ENCODE measurements around the gene GOLGA6A.
A peak's percentile ranks its signal among the peaks of the same experiment; 100 is the strongest.
"Not testable (repeated sequence)": the region's sequence is repeated elsewhere in the genome, so short reads cannot be mapped to it uniquely, and the experiment has no call there.

GOLGA6A gene

GRCh38 chr15:74052271-74053260, 29.8 kb downstream of the GOLGA6A start:
- DNase-seq: not testable (repeated sequence)

GRCh38 chr15:74050556-74051234, 31.7 kb downstream of the GOLGA6A start:
- no peak for DNase-seq

DNA sequence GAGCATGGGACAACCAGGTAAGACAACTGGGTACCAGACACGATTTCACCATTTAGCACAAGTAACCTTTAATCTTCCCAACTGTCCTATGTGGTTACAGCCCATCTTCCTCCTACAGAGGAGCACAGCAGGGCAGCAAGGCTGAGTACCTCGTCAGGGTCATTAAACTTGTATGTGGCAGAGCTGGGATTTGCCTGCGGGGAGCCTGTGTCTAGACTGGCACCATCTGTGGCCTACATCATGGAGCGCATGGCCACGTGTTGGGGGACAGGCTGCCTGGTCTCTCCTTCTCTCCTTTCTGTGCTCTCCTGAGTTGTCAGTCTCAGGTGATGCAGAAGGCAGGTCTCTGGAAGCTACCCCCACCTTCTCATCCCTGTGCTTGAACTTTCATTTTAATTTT, 32.2 kb downstream of the GOLGA6A start:
- DNase-seq: peak; percentile 82

DNA sequence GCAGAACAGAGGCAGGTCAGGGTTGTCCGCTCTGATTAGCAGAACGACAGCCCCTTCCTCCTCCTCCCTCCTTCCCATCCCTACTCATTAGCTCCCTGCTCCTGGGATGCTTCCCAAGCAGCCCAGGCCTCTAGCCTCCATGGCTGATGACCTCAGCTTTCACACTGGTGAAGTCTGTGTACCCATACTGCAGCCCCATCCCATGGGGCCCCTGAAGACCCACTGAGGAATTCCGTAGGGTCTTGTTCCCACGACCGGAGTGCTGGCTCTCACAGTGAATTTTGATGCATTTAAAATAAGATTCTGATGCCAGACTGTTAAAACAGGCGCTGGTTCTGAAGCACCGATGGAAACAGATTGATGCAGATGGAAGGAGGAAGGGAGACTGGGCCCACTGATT, 36.1 kb downstream of the GOLGA6A start:
- no peak for DNase-seq

- no peak for DNase-seq
Measured at GRCh38 chr15:74045636-74046274, 36.6 kb downstream of the GOLGA6A start.

DNA sequence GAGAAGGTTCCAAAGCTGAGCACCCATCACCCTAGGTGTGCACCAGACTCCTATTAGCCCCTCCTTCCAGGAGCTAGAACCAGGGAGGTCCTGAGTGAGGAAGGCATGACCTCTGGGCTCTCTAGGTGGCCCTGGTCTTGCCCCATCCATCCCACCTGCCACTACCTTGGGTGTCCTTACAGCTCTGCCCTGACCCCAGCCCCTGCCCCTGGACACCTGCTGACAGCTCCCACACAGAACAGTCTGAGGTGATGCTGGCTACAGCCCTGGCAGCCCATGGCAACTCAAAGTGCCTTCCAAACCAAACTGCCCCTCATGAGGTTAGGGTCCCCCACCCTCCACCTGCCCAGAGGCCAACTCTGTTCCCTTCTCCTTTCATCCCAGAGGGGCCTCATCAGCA, 37.2 kb downstream of the GOLGA6A start:
- DNase-seq: no peak

GRCh38 chr15:74044267-74045110, 37.9 kb downstream of the GOLGA6A start:
- no peak for DNase-seq

DNA sequence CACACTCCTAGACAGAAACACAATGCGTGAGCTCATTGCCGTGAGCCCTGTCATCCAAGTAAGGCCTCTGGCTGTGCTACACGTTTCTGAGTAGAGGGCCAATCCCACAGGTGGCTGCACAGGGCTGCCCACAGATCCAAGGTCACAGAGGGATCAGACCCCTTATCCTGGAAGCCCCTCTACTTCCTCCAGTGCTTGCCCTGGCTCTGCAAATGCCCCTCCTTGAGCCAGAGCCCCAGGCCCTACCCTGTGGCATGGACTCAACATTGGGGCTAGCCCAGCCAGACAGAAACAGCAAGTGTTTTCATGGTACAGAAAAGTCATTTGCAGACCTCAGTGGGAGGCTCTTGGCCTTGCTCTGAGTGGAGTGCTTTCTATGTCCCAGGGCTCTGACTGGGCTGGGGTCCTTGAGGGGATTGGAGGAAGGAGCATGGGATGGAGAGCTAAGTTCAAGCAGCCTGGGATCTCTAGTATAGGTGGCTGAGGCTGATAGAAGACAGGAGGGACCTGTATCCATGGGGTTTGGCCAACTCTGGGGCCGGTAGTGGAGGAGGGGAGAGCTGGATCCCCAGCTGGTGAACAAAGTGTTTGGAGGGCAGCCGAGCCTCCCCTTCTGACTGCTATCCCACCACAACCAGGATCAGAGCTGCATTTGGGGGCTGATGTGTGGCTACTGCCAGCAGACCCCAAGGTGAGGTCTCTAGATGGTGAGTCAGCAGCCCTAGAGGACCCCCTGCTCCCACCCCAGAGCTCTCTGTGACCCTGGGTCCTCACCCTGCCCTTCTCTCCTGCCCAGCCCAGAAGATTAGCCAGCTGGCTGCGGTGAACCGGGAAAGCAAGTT, 38.7 kb downstream of the GOLGA6A start:
- DNase-seq: no peak

DNA sequence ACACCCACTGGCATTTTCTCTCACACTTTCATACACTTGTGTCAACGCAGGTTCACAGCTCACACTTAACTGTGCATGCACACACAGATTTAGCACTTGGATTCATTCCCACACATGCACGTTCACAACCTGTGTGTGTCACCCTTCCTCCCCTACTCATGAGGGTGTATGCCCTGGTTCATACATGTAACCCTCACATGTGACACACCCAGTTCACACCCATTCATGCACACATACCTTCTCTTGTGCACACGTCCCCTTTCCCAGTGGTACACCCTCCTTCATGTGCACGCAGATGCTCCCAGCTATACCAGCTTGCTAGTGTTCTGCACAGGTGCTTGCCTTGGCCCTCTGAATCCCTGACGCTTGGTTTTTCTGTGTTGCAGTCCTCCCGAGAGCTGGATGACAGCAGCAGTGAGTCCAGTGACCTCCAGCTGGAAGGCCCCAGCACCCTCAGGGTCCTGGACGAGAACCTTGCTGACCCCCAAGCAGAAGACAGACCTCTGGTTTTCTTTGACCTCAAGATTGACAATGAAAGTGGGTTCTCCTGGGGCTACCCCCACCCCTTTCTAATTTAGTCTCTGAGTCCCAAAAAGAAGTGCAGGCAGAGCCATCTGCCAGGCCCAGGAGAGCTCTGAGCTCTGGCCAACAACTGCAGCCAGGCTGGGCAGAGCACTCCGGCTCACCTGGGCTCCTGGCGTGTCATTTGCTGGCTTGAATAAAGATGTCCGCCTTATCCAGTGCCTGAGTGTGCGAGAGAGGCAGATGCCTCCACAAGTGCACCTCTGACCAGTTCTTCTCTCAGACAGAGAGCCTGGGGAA, 39.5 kb downstream of the GOLGA6A start:
- no peak for DNase-seq

- no peak for DNase-seq
Measured at GRCh38 chr15:74041777-74042435, 40.4 kb downstream of the GOLGA6A start.

DNA sequence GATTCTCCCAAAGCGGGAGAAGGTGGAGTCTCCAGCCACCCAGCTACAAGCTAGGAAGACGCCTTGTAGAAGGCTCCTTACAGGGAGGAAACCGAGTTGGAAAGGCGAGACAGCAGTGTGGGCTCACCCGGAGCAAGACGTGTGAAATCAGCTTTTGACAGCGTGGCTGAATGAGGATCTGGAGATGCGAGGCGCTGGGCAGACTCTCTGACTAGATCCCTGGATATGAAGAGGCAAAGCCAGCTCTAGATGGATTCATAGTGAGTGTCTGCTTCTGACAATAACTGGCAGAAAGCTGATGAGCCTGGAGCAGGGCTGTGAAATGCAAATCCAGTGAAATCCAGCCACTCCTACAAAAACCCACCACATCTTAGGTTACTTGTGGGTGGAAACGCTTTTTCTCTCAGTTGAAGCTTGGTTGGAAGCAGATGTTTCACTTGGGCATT, 41.0 kb downstream of the GOLGA6A start:
- DNase-seq: no peak

- DNase-seq: no peak
Measured at GRCh38 chr15:74040109-74040850, 42.1 kb downstream of the GOLGA6A start.

DNA sequence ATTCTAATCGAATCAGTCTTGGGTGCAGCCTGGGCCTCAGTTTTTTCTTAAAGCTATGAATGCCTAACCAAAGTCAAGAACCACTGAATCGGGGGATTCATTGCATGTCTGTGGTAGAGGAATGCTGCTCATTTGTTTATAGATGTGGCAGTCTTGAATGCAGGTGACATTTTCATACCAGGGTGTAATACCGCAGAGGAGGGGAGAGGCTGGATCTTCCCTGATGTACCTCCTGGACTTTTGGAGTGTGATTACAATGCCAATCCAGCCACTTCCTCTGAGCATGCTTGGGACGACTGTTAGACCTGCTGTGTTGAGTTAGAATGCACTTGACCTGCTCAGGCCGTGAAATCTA, 42.7 kb downstream of the GOLGA6A start:
- no peak for DNase-seq

DNA sequence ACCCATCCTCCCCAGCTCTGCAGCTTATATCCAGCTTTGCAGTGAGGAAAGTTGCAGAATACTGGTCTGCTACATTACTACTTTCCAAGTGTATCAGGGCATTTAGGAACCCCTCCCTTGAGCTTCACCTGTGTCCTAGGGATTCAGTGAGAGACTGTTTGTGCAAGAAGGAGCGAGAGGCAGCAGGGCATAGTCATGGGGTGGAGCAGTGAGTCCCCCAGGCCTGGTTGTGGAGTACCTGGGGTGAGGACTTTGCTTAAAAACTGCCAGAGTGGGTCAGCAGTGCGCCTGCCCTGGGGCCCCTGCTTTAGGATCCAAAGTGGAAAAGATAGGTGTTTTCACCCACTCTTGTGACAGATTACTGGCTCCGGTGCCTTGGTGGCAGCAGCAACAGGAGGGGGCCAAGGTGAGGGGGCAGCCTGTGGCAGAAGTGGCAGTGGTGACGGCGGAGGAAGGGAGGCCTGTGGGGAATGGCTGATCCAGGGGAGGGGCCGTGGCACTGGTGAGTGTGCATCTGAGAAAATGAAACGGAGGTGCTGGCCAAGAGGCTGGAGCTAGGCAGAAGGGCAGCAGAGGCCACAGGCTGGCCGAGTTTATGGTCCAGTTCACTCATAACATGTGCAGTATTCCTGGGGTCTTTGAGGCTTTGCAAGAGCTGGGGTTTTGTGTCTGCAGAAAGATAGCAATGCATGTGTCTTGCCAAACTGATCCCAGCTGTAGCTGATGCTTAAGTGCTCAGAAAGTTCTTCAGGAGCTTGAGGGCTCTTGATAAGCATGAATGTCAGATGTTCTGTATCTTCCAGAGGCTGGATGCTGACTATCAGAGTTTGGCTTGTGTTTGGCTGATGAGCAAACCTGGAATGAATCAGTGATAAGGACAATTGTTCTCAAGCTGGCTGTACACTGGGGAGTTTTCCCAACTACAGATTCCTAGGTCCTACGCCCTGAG, 43.4 kb downstream of the GOLGA6A start:
- DNase-seq: no peak

DNA sequence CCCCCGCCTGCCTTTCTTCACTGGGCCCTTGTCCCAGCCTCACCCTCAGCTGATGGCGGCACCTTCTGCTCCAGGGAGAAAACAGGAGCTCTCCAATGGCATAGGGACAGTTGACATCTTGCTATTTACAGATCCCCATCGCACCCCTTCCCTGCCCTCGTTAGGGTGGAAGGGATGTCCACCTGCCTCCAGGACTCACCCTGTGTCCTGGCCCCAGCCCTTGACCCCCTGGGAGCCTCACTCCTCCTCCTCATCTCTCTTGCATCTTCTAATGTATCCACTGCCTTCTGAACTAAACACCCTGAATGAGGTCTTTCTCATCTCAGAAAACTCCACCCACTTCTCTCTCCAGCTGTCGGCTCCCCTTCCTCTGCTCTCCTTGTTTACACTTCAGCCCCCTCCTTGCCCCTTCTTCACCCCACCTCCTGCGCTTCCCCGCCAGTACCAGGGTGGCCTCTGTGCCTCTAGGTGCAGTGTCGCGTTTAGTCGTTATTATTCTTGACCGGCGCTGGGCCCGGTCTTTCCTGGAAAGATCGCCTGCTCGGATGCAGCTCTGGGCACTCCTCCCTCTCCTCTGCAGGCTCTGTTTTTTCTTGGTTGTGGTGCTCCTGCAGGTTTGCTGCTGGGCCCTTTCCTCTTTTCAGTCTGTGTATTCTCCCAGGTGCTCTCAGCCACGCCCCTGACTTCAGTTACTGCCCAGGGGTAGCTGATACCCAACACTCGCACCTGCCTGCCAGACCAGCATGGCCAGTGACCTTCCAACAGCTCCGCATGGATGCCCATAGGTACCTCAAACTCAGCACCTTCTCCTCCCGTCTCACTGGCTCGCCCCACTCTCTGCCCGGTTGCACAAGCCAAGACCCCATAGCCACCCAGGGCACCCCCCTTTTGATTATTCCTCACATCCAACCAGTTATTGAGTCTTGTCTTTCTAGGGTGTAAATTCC, 44.9 kb downstream of the GOLGA6A start:
- no peak for DNase-seq

DNA sequence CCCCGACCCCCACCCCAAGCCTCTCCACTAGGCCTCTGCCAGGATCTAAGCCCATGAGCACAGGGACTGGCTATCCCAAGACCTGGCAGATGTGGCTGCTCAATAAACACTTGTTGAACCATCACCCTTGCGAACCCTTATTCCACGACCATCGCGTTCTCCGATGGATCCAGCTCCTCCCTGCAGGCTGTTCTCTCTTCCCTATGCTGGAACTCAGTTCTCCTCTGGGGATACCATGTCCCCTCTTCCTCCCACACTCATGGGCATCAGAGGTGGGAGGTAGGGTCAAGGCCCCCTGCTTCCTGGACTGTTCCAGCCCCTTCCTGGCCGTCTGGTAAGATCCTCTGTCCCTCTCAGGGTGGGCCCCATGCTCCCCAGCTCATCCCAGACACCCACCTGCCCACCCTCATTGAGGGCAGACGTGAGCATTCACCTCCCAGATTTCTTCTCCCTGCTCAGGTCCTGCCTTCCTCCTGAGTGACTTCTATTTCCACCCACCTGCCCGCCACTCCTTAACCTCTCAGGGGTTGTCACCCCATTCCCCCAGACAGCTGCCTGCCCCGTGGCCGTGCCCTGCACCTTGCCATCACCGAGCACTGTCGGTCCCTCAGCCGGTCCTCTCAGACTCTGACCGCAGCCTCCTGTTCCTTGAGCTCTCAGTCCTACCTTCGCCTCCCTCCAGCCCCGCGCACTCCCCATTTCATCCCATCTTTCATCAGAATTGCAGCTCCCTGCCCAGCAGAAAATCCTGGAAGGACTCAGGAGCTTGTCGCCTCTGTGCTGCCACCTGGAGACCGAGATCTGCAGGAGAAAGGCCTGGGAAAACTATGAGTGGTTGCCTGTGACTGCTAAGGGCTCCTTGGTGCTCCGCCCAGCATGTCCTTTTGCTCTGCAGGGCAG, 45.8 kb downstream of the GOLGA6A start:
- DNase-seq: peak; percentile 59

All from NCI-H2171 treated with DMSO at 0.1 percent for 48 hours (cell line).